CD1c-positive myeloid dendritic cell (primary cell): ENCODE results near the gene SND1.

Experiments
- DNase-seq: peaks from one replicate; pipeline ENCODE4 v3.0.0-alpha.2; 2016; ENCODE audit errors: extremely low spot score

Gene SND1

GRCh38 chr7:127683776-127684681 lies 32.0 kb downstream of the SND1 start:
- no peak for DNase-seq

GRCh38 chr7:127689194-127689772 lies 37.3 kb downstream of the SND1 start:
- no peak for DNase-seq

- no peak for DNase-seq
Observed at GRCh38 chr7:127690337-127690736, 38.3 kb downstream of the SND1 start.

- no peak for DNase-seq
Observed at GRCh38 chr7:127690806-127691205, 38.8 kb downstream of the SND1 start.

GRCh38 chr7:127692200-127692599 lies 40.2 kb downstream of the SND1 start:
- no peak for DNase-seq

GRCh38 chr7:127699853-127700252 lies 47.9 kb downstream of the SND1 start:
- no peak for DNase-seq

GRCh38 chr7:127702052-127702652 lies 50.2 kb downstream of the SND1 start:
- no peak for DNase-seq

- DNase-seq = no peak
Observed at GRCh38 chr7:127702938-127703337, 50.9 kb downstream of the SND1 start.

- DNase-seq = no peak
Observed at GRCh38 chr7:127704211-127704610, 52.2 kb downstream of the SND1 start.

- no peak for DNase-seq
Observed at GRCh38 chr7:127705461-127705959, 53.5 kb downstream of the SND1 start.

- DNase-seq = no peak
Observed at GRCh38 chr7:127706766-127707165, 54.8 kb downstream of the SND1 start.

- no peak for DNase-seq
Observed at GRCh38 chr7:127708201-127708600, 56.2 kb downstream of the SND1 start.

- DNase-seq = peak; percentile 84
Observed at GRCh38 chr7:127708788-127709187, 56.8 kb downstream of the SND1 start.

- DNase-seq = no peak
Observed at GRCh38 chr7:127710635-127711034, 58.6 kb downstream of the SND1 start.

GRCh38 chr7:127711872-127712271 lies 59.9 kb downstream of the SND1 start:
- DNase-seq = no peak

GRCh38 chr7:127713006-127713405 lies 61.0 kb downstream of the SND1 start:
- no peak for DNase-seq

- DNase-seq = no peak
Observed at GRCh38 chr7:127713758-127714157, 61.8 kb downstream of the SND1 start.

- DNase-seq = no peak
Observed at GRCh38 chr7:127715272-127715671, 63.3 kb downstream of the SND1 start.

- no peak for DNase-seq
Observed at GRCh38 chr7:127715901-127716300, 63.9 kb downstream of the SND1 start.

- DNase-seq = no peak
Observed at GRCh38 chr7:127717502-127718339, 65.7 kb downstream of the SND1 start.

- DNase-seq = no peak
Observed at GRCh38 chr7:127718340-127718679, 66.3 kb downstream of the SND1 start.

GRCh38 chr7:127726476-127726875 lies 74.5 kb downstream of the SND1 start:
- DNase-seq = no peak
